ENCODE data around the gene PCLAF.

DNA sequence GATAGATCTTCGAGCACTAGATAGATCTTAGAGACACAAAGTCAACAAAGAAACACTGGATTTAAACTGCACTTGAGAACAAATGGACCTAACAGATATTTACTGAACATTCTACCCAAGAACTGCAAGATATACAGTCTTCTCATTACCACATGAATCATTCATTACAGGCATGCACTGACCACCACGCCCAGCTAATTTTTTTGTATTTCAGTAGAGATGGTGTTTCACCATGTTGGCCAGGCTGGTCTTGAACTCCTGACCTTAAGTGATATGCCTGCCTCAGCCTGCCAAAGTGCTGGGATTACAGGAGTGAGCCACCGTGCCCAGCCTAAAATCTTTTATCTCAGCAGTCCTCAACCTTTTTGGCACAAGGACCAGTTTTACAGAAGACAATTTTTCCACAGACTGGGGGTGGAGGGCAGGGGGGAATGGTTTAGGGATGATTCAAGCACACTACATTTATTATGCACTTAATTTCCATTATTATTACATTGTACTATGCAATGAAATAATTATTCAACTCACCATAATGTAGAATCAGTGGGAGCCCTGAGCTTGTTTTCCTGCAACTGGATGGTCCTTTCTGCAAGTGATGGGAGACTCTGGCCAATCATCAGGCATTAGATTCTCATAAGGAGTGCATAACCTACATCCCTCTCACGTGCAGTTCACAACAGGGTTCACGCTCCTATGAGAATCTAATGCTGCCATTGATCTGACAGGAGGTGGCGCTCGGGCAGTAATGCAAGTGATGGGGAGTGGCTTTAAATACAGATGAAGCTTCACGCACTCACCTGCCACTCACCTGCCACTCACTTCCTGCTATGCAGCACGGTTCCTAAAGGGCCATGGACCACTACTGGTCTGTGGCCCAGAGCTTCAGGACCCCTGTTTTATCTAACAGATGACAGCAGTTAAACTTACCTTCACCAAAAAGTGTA is 47.0 kb downstream of the PCLAF start:
- TF ChIP-seq, protein P1, sequence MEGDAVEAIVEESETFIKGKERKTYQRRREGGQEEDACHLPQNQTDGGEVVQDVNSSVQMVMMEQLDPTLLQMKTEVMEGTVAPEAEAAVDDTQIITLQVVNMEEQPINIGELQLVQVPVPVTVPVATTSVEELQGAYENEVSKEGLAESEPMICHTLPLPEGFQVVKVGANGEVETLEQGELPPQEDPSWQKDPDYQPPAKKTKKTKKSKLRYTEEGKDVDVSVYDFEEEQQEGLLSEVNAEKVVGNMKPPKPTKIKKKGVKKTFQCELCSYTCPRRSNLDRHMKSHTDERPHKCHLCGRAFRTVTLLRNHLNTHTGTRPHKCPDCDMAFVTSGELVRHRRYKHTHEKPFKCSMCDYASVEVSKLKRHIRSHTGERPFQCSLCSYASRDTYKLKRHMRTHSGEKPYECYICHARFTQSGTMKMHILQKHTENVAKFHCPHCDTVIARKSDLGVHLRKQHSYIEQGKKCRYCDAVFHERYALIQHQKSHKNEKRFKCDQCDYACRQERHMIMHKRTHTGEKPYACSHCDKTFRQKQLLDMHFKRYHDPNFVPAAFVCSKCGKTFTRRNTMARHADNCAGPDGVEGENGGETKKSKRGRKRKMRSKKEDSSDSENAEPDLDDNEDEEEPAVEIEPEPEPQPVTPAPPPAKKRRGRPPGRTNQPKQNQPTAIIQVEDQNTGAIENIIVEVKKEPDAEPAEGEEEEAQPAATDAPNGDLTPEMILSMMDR (IDR thresholded peaks at IDR 0.05; ENCODE audit: insufficient read depth, low read length, poor library complexity, severe bottlenecking) = peak; percentile 33
- no peak for TF ChIP-seq EZH2phosphoT487 (conservative IDR thresholded peaks at IDR 0.05; ENCODE audit: low read length)
